K562 (cell line): ENCODE measurements around the gene TOX2.

Source experiments
- GTF2F1 ChIP-seq: IDR thresholded peaks from 2 replicates; pipeline ENCODE4 v1.6.1; 2011; ENCODE audit warnings: low read depth, low read length, improper control_type of control experiment
- NFE2L1 ChIP-seq: fragments of 450-650 bp; IDR thresholded peaks from 2 replicates; pipeline ENCODE4 v1.6.1; 2016; ENCODE audit warnings: missing genetic modification characterization, low read depth, mild to moderate bottlenecking, missing compliant biosample characterization, moderate library complexity, borderline replicate concordance
- POLR2A ChIP-seq: fragments of 450-650 bp; conservative IDR thresholded peaks from 2 replicates; pipeline ENCODE4 v1.6.1; 2016
- POLR2H ChIP-seq: IDR thresholded peaks from 2 replicates; pipeline ENCODE4 v1.6.1; 2016; ENCODE audit warnings: missing genetic modification characterization, low read depth, mild to moderate bottlenecking, control low read depth, missing compliant biosample characterization, moderate library complexity
- SIN3A ChIP-seq, 2 experiments: fragments of 150-350 bp in 1 of 2; IDR thresholded peaks; 2 replicates each; pipeline ENCODE4 v1.6.1; 2011 to 2016; ENCODE audit warnings: borderline replicate concordance in 2 of 2, low read depth in 2 of 2, low read length in 2 of 2, mild to moderate bottlenecking in 2 of 2, moderate library complexity in 2 of 2; ENCODE audit not compliant: control insufficient read depth in 1 of 2
- SIX5 ChIP-seq, 2 experiments: IDR thresholded peaks; 2 replicates each; pipeline ENCODE4 v1.6.1; 2011; ENCODE audit warnings: low read length in 2 of 2, borderline replicate concordance in 1 of 2, low read depth in 1 of 2, mild to moderate bottlenecking in 1 of 2, moderate library complexity in 1 of 2; ENCODE audit not compliant: insufficient read depth in 1 of 2
- SMARCA5 ChIP-seq: fragments of 450-650 bp; IDR thresholded peaks from 2 replicates; pipeline ENCODE4 v1.6.1; 2016
- SRSF9 ChIP-seq: fragments of 200-400 bp; formaldehyde crosslinking; IDR thresholded peaks from 2 replicates; pipeline ENCODE4 v1.6.1; 2017; ENCODE audit warnings: low read depth, low read length, borderline replicate concordance
- TAF15 ChIP-seq: fragments of 200-400 bp; formaldehyde crosslinking; IDR thresholded peaks from 2 replicates; pipeline ENCODE4 v1.6.1; 2017; ENCODE audit warnings: mild to moderate bottlenecking, low read depth, low read length, moderate library complexity
- ZNF212 ChIP-seq: fragments of 450-650 bp; formaldehyde crosslinking; IDR thresholded peaks from 2 replicates; pipeline ENCODE4 v1.4.0; 2020; ENCODE audit warnings: mild to moderate bottlenecking
- ZNF57 ChIP-seq: fragments of 450-650 bp; formaldehyde crosslinking; IDR thresholded peaks from 2 replicates; pipeline ENCODE4 v1.4.0; 2020; ENCODE audit warnings: mild to moderate bottlenecking, moderate library complexity
- TF ChIP-seq, protein P1 (sequence below), 3 experiments: IDR thresholded peaks in 2 of 3; conservative IDR thresholded peaks in 1 of 3; 2 replicates each; pipeline ENCODE4 v1.5.1; 2011 to 2012; ENCODE audit warnings: low read length in 3 of 3, mild to moderate bottlenecking in 3 of 3, control low read depth in 2 of 3, improper control_type of control experiment in 1 of 3, inconsistent platforms in 1 of 3, low read depth in 1 of 3, mixed read lengths in 1 of 3, moderate library complexity in 1 of 3; ENCODE audit not compliant: insufficient read depth in 2 of 3
- TF ChIP-seq, protein P2 (sequence below): sonication (generic); formaldehyde crosslinking; IDR thresholded peaks from 2 replicates; pipeline ENCODE4 v1.8.1; 2022; ENCODE audit warnings: missing genetic modification reagents
- TF ChIP-seq, protein P3 (sequence below): fragments of 250-450 bp; sonication (Bioruptor Pico); IDR thresholded peaks from 2 replicates; pipeline ENCODE4 v1.5.0; 2020; ENCODE audit warnings: mild to moderate bottlenecking, borderline replicate concordance

DNA sequence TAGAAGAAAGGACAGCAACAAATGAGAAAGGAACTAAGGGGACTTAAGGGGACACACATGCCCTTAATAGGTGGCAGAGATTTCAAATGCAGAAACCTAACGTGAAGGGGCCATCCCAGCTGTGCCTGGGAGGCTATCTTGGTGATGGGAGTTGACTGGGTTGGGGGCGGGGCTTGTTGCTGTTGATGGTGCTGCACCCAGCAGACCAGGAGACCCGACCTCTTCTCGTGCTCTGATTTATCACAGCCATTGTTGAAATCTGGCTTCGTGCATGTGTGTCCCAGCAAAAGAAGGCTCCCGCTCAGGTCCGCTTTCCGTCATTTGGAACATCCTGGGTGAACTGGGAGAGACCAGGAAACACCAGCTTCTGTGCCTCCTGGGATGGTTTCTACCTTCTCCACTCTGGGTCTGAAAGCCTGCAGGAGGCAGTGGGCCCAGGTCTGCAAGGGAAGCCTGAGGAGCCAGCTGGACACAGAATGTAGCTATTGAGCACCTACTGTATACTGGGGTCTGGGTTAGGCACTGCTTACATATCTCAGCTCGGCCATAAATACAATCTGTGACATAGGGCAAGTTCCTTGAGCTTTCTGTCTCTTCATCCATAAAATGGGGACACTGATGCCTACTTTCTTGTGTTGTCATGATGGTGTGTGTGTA is 32.1 kb downstream of the TOX2 start:
- TF ChIP-seq ZNF57 (CRISPR knock-in tag) (no peak), SMARCA5 (no peak), SIX5 (IDR thresholded peaks at IDR 0.05; ENCODE audit: borderline replicate concordance in 1 of 2, insufficient read depth in 1 of 2, low read depth in 1 of 2, low read length in 2 of 2) (no peak), GTF2F1 (no peak), POLR2A (no peak), SIN3A (IDR thresholded peaks at IDR 0.05; ENCODE audit: borderline replicate concordance in 2 of 2, control insufficient read depth in 1 of 2, low read depth in 2 of 2, low read length in 2 of 2) (no peak), ZNF212 (CRISPR knock-in tag) (no peak), SRSF9 (no peak), TAF15 (no peak), POLR2H (no peak), NFE2L1 (no peak)
- TF ChIP-seq, protein P1, sequence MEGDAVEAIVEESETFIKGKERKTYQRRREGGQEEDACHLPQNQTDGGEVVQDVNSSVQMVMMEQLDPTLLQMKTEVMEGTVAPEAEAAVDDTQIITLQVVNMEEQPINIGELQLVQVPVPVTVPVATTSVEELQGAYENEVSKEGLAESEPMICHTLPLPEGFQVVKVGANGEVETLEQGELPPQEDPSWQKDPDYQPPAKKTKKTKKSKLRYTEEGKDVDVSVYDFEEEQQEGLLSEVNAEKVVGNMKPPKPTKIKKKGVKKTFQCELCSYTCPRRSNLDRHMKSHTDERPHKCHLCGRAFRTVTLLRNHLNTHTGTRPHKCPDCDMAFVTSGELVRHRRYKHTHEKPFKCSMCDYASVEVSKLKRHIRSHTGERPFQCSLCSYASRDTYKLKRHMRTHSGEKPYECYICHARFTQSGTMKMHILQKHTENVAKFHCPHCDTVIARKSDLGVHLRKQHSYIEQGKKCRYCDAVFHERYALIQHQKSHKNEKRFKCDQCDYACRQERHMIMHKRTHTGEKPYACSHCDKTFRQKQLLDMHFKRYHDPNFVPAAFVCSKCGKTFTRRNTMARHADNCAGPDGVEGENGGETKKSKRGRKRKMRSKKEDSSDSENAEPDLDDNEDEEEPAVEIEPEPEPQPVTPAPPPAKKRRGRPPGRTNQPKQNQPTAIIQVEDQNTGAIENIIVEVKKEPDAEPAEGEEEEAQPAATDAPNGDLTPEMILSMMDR (IDR thresholded peaks at IDR 0.05 in 2 of 3, conservative IDR thresholded peaks at IDR 0.05 in 1 of 3; ENCODE audit: insufficient read depth in 2 of 3, low read depth in 1 of 3, low read length in 3 of 3), result no peak
- TF ChIP-seq, protein P2, sequence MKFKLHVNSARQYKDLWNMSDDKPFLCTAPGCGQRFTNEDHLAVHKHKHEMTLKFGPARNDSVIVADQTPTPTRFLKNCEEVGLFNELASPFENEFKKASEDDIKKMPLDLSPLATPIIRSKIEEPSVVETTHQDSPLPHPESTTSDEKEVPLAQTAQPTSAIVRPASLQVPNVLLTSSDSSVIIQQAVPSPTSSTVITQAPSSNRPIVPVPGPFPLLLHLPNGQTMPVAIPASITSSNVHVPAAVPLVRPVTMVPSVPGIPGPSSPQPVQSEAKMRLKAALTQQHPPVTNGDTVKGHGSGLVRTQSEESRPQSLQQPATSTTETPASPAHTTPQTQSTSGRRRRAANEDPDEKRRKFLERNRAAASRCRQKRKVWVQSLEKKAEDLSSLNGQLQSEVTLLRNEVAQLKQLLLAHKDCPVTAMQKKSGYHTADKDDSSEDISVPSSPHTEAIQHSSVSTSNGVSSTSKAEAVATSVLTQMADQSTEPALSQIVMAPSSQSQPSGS, result no peak
- TF ChIP-seq, protein P3, sequence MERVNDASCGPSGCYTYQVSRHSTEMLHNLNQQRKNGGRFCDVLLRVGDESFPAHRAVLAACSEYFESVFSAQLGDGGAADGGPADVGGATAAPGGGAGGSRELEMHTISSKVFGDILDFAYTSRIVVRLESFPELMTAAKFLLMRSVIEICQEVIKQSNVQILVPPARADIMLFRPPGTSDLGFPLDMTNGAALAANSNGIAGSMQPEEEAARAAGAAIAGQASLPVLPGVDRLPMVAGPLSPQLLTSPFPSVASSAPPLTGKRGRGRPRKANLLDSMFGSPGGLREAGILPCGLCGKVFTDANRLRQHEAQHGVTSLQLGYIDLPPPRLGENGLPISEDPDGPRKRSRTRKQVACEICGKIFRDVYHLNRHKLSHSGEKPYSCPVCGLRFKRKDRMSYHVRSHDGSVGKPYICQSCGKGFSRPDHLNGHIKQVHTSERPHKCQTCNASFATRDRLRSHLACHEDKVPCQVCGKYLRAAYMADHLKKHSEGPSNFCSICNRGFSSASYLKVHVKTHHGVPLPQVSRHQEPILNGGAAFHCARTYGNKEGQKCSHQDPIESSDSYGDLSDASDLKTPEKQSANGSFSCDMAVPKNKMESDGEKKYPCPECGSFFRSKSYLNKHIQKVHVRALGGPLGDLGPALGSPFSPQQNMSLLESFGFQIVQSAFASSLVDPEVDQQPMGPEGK, result no peak
